CD4-positive, alpha-beta T cell treated with Interleukin-17A for 4 hours (primary cell): ENCODE measurements around the gene TMPRSS7.

Experiments
- DNase-seq: peaks from one replicate; pipeline ENCODE4 v3.0.0-alpha.2; 2020; ENCODE audit warnings: mixed read lengths

The TMPRSS7 gene

GRCh38 chr3:112129925-112130637 is 95.5 kb downstream of the TMPRSS7 start:
- DNase-seq: no peak

- DNase-seq: no peak
Measured at GRCh38 chr3:112130638-112130993, 96.1 kb downstream of the TMPRSS7 start.
